Stomach (tissue), 9 donors: Measurements from ENCODE around the gene ITPRID1. TPM values are rescaled to one million over a fixed set of nuclear protein-coding genes. Genes with fewer than 3 reads are reported as not detected.

Source experiments
- DNase-seq, 2 donors: peaks; one replicate each; pipeline versions ENCODE4 v3.0.0 to v3.0.0-alpha.2; 2013 to 2019
- H3K27ac ChIP-seq, 5 donors: fragments of 200-600 bp in 4 of 5; sonication (generic) in 4 of 5; one replicate each; pipeline ENCODE4 v1.5.1; 2013 to 2019; ENCODE audit warnings: mild to moderate bottlenecking in 1 of 5, moderate library complexity in 1 of 5
- H3K27me3 ChIP-seq, 3 donors: fragments of 200-600 bp; sonication (generic); one replicate each; pipeline ENCODE4 v1.5.1; 2017 to 2019; ENCODE audit warnings: mixed run types in 1 of 3
- H3K36me3 ChIP-seq, 4 donors: fragments of 200-600 bp; sonication (generic); 1 replicate in 3 of 4; 2 replicates in 1 of 4; pipeline ENCODE4 v1.5.1; 2016 to 2019
- H3K4me1 ChIP-seq, 4 donors: fragments of 200-600 bp; sonication (generic); one replicate each; pipeline ENCODE4 v1.5.1; 2016 to 2019
- H3K4me3 ChIP-seq, 4 donors: fragments of 200-600 bp; sonication (generic) in 3 of 4; one replicate each; pipeline ENCODE4 v1.5.1; 2016 to 2019; ENCODE audit warnings: mild to moderate bottlenecking in 1 of 4
- H3K9me3 ChIP-seq, 4 donors: fragments of 200-600 bp; sonication (generic); one replicate each; pipeline ENCODE4 v1.5.1; 2016 to 2019
- CTCF ChIP-seq, 7 experiments: fragments of 450-650 bp in 4 of 7; fragments of 200-600 bp in 3 of 7; sonication (generic) in 3 of 7; IDR thresholded peaks; one replicate each; pipeline ENCODE4 v1.5.1; 2016 to 2019; ENCODE audit warnings: antibody characterized with exemption in 7 of 7, control low read depth in 2 of 7, mild to moderate bottlenecking in 1 of 7
- EP300 ChIP-seq: sonication (generic); formaldehyde crosslinking; IDR thresholded peaks from one replicate; pipeline ENCODE4 v1.6.1; 2017; ENCODE audit warnings: antibody characterized with exemption
- POLR2A ChIP-seq, 4 donors: fragments of 450-650 bp; IDR thresholded peaks; one replicate each; pipeline ENCODE4 v1.6.1; 2016; ENCODE audit warnings: antibody characterized with exemption in 4 of 4, control low read depth in 2 of 4, mild to moderate bottlenecking in 1 of 4, moderate library complexity in 1 of 4
- POLR2AphosphoS5 ChIP-seq, 3 donors: sonication (generic); formaldehyde crosslinking; IDR thresholded peaks; one replicate each; pipeline ENCODE4 v1.6.1; 2016; ENCODE audit warnings: antibody characterized with exemption in 3 of 3
- WGBS, 5 donors: extraction: QIAGEN DNeasy Blood & Tissue Kit in 3 of 5; methylation state at CpG; one replicate each; pipeline versions ENCODE4 v1.1.5 to v1.1.7; 2013 to 2018; 5-methylcytosine and 5-hydroxymethylcytosine counted together
- intact Hi-C: fragments of 100-400 bp; cut with DNase I; formaldehyde crosslinking; loops from one replicate; pipeline ENCODE4 v1.15.1; 2023; ENCODE audit warnings: low total_unique reads
- polyA plus RNA-seq, 3 donors: library from polyadenylated mRNA; stranded (reverse); fragments of 200-250 nt; gene quantifications; one replicate each; pipeline ENCODE4 v1.2.3, GENCODE V29; 2013
- total RNA-seq, 5 donors: library from RNA; depleted of rRNA; stranded (reverse); fragments of >200 nt; gene quantifications; one replicate each; pipeline versions ENCODE4 v1.1.0 to v1.2.3, GENCODE V29; 2014 to 2016
- donor health status: healthy with polysubstance abuse.
- donor health status: Bipolar disorder and iron deficiency.
- donor health status: healthy.

Gene ITPRID1
- total and polyA plus RNA-seq, 8 donors: 0.18 to 0.58 (median 0.34) TPM; not detected in 2

- intact Hi-C loops: no loop called here
- Histone ChIP-seq H3K4me3 (no peak overlapping the region), H3K4me1 (no peaks in the 10 kb centered on the region), H3K27me3 (no peaks in the 10 kb centered on the region), H3K9me3 (peaks cover 0 to 7% (median 2%) of the 10 kb centered on the region in 4 donors), H3K27ac (no peak overlapping the region), H3K36me3 (no peaks in the 10 kb centered on the region)
- TF ChIP-seq CTCF (IDR thresholded peaks at IDR 0.05) (no peak), POLR2AphosphoS5 (IDR thresholded peaks at IDR 0.05) (no peak), POLR2A (IDR thresholded peaks at IDR 0.05) (no peak), EP300 (no peak)
- DNase-seq: no peak
- WGBS, 5 donors: 86 to 94% (median 90%) methylated on average over 15 to 16 of the region's 16 CpGs
Measured at GRCh38 chr7:31516680-31517502, 3.0 kb downstream of the ITPRID1 start.

GRCh38 chr7:31517513-31517912, 3.6 kb downstream of the ITPRID1 start:
- Histone ChIP-seq H3K27me3 (no peaks in the 10 kb centered on the region), H3K4me3 (no peak overlapping the region), H3K36me3 (no peaks in the 10 kb centered on the region), H3K4me1 (no peaks in the 10 kb centered on the region), H3K9me3 (peaks cover 0 to 7% (median 2%) of the 10 kb centered on the region in 4 donors), H3K27ac (no peak overlapping the region)
- WGBS, 5 donors: 92 to 98% (median 95%) methylated on average over 13 to 31 of the region's 31 CpGs
- intact Hi-C loops: no loop called here
- TF ChIP-seq CTCF (IDR thresholded peaks at IDR 0.05): no peak
- TF ChIP-seq EP300: no peak
- TF ChIP-seq POLR2A (IDR thresholded peaks at IDR 0.05): no peak
- TF ChIP-seq POLR2AphosphoS5 (IDR thresholded peaks at IDR 0.05): no peak
- no peak for DNase-seq

- TF ChIP-seq POLR2AphosphoS5 (IDR thresholded peaks at IDR 0.05) (no peak), POLR2A (IDR thresholded peaks at IDR 0.05) (no peak), CTCF (IDR thresholded peaks at IDR 0.05) (no peak)
- Histone ChIP-seq H3K4me1 (no peaks in the 10 kb centered on the region), H3K27ac (no peak overlapping the region), H3K9me3 (peaks cover 0 to 7% (median 2%) of the 10 kb centered on the region in 4 donors), H3K27me3 (no peaks in the 10 kb centered on the region), H3K36me3 (no peaks in the 10 kb centered on the region), H3K4me3 (no peak overlapping the region)
- DNase-seq: no peak
- 90 to 95% (median 93%) methylated on average over 4 of the region's 4 CpGs for WGBS, 5 donors
- intact Hi-C loops: no loop called here
Measured at GRCh38 chr7:31518766-31519165, 4.9 kb downstream of the ITPRID1 start.

GRCh38 chr7:31521336-31522010, 7.6 kb downstream of the ITPRID1 start:
- Histone ChIP-seq H3K4me1 (no peaks in the 10 kb centered on the region), H3K27me3 (no peaks in the 10 kb centered on the region), H3K27ac (no peak overlapping the region), H3K36me3 (no peaks in the 10 kb centered on the region), H3K4me3 (no peak overlapping the region), H3K9me3 (peaks cover 0 to 7% (median 0%) of the 10 kb centered on the region in 4 donors)
- intact Hi-C loops: no loop called here
- TF ChIP-seq CTCF (IDR thresholded peaks at IDR 0.05) (no peak), EP300 (no peak), POLR2AphosphoS5 (IDR thresholded peaks at IDR 0.05) (no peak), POLR2A (IDR thresholded peaks at IDR 0.05) (no peak)
- WGBS, 5 donors: 73 to 89% (median 82%) methylated on average over 5 of the region's 5 CpGs
- DNase-seq: no peak
